ENCODE results near the gene CYTH3.

The CYTH3 gene

GRCh38 chr7:6268023-6268900, 4.2 kb downstream of the CYTH3 start:
- no peak for DNase-seq (ENCODE audit: low read depth)
- no peak for TF ChIP-seq CTCF (IDR thresholded peaks at IDR 0.05; ENCODE audit: control insufficient read depth, insufficient read depth, low read depth, low read length, missing control alignments)
- no peak overlapping the region for H3K4me3 ChIP-seq (ENCODE audit: control insufficient read depth, low read depth, low read length)

GRCh38 chr7:6266699-6267098, 5.7 kb downstream of the CYTH3 start:
- no peak overlapping the region for H3K4me3 ChIP-seq (ENCODE audit: control insufficient read depth, low read depth, low read length)
- no peak for DNase-seq (ENCODE audit: low read depth)
- TF ChIP-seq CTCF (IDR thresholded peaks at IDR 0.05; ENCODE audit: control insufficient read depth, insufficient read depth, low read depth, low read length, missing control alignments): no peak

GRCh38 chr7:6262221-6262620, 10.2 kb downstream of the CYTH3 start:
- H3K4me3 ChIP-seq (ENCODE audit: control insufficient read depth, low read depth, low read length): no peak overlapping the region

GRCh38 chr7:6261699-6262098, 10.7 kb downstream of the CYTH3 start:
- TF ChIP-seq CTCF (IDR thresholded peaks at IDR 0.05; ENCODE audit: control insufficient read depth, insufficient read depth, low read depth, low read length, missing control alignments): no peak

More at GRCh38 chr7:6262221-6262620, 10.2 kb downstream of the CYTH3 start:
- TF ChIP-seq CTCF (IDR thresholded peaks at IDR 0.05; ENCODE audit: control insufficient read depth, insufficient read depth, low read depth, low read length, missing control alignments): no peak
- DNase-seq (ENCODE audit: low read depth): no peak

GRCh38 chr7:6260291-6261187, 11.9 kb downstream of the CYTH3 start:
- no peak overlapping the region for H3K4me3 ChIP-seq (ENCODE audit: control insufficient read depth, low read depth, low read length)
- no peak for DNase-seq (ENCODE audit: low read depth)
- no peak for TF ChIP-seq CTCF (IDR thresholded peaks at IDR 0.05; ENCODE audit: control insufficient read depth, insufficient read depth, low read depth, low read length, missing control alignments)

More at GRCh38 chr7:6261699-6262098, 10.7 kb downstream of the CYTH3 start:
- no peak for DNase-seq (ENCODE audit: low read depth)
- no peak overlapping the region for H3K4me3 ChIP-seq (ENCODE audit: control insufficient read depth, low read depth, low read length)

GRCh38 chr7:6259257-6259656, 13.2 kb downstream of the CYTH3 start:
- no peak for DNase-seq (ENCODE audit: low read depth)
- no peak overlapping the region for H3K4me3 ChIP-seq (ENCODE audit: control insufficient read depth, low read depth, low read length)
- TF ChIP-seq CTCF (IDR thresholded peaks at IDR 0.05; ENCODE audit: control insufficient read depth, insufficient read depth, low read depth, low read length, missing control alignments): no peak
